ENCODE measurements around the gene MISP3.

MISP3 gene

DNA sequence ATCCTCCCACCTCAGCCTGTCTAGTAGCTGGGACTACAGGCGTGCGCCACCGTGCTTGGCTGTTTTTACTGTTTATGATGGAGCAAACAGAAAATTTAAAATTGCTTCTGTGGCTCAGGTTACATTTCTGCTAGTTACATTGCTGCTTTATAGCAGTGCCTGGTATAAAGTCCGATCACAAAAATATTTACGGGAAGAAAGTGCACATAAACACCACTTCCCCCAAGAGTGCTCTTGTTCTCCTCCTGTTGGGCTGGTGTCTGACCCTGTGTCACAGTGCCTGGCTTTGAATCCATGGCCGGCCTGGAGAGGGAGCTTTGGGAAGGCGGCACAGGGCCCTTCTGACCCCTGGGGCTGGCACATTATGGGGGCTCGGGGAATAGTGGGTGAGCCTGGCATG lies 33.1 kb downstream of the MISP3 start:
- DNase-seq, result no peak

DNA sequence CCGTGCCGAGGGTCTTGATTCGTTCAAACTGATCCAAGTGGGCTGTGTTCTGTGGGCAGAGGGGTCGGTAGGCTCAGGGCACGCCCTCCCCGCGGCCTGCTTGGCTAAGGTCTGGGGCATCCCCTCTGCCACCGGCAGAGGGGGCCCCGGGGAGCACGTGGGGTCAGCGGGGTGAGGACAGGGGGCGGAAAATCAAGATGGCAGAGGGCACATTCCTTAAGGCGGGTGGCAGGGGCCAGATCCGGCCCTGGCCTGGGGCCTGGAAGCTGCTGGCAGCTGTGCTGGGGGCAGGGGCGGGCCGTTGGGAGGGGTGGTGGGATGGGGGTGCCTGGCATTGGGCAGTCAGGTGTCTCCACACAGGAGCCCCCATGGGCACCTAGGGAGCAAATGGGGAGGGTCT lies 34.3 kb downstream of the MISP3 start:
- no peak for DNase-seq

DNA sequence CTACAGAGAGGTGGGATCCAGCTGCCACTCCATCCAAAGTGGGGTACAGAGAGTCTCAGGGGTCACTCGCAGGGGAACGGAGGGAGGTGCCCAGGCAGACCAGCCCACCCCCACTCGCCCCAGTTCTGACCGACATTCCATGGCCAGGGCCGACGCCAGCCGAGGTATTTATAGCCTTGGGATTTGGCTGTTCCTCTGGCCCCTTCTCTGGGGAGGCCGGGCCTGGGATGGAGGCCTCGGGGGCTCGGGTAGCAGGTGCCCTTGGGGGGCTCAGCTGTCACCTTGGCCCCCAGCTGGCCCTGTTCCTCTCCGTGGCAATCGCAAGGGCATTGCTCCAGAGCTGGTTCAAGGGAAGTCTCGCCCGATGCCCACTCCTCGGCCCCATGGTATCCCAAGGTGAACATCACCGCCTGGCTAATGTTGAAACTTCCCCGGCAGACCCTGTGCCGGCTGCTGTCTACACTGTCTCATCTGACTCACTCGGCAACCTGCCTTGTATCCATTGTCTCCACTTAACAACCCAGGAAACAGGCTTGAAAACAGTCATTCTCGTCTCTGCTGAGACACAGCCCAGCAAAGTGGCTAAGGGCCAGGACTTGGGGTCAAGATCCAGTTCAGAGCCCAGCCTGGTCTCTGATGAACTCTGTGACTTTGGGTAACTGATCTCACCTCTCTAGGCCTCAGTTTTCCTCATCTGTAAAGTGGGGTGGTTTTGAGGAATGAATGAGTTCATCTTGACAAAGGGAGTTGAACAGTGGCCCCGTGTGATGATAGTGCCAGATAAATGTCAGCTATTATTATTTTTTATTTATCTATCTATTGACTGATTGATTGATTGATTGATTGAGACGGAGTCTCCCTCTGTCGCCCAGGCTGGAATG lies 35.2 kb downstream of the MISP3 start:
- no peak for DNase-seq

DNA sequence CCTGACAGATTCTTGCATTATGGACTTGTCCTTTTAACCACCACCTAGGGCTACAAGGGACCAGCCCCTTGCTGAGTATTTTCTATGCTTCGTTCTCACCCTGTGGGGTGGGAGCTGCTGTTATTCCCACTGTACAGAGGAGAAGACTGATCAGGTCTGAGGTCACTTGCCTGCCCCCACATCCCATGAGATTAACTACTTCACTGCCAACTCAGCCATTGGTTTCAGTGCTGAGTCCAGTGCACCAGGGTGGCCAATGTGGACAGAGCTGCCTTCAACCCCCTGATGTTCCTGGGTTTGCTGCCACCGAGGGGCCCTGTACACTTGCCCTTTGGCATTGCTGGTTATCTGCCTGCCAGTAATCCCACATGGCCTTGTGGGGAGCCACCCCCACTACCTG lies 38.1 kb downstream of the MISP3 start:
- no peak for DNase-seq

DNA sequence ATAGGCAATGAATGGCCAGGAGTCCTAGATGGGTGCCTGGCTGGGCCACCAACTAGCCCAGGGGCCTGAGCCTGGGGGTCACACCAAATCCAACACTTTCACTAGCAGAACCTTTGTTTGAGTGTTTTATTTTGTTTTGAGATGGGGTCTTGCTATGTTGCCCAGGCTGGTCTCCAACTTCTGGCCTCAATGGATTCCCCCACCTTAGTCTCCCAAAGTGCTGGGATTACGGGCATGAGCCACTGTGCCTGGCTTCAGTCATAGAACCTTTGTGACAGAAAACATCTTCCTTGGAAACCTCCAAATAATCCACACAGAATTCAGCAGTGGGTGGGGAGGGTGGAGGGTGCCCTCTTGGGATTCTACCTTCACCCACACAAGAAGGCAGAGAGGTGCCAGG lies 38.9 kb downstream of the MISP3 start:
- DNase-seq, result no peak

DNA sequence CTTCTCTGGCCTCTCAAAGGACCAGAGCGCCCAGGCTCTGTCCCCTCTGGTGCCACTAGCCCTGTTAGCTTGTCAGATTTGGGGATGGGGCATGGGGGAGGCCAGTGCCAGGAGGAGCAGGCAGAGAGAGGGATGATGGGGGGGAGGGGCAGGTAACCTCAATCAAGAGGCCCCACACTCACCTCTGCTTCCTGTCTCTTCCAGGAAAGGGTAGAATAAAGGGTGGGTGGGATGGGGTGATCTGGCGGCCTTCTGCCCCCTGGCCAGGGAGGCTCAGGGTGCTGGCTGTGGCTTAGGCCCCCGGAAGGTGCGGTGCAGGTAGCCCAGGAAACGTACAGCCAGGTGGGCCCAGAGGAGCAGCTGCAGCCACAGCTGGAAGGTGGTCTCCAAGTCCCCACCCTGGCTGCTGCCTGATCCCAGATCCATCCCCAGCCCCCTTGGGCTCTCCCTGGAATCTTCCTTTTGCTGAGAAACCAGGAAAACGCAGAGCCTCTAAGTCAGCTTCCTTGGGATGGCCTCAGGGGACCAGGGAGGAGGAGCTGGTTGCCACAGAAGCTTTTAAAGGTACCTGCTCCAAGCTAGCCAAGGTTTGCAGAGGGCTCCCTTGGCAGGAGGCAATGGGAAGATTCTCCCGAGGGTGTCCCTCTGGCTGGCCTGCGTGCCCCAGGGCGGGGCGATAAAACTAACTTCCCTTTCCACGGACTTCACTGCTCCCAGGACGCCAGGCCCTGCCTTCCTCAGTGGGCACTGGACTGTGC lies 39.6 kb downstream of the MISP3 start:
- no peak for DNase-seq

DNA sequence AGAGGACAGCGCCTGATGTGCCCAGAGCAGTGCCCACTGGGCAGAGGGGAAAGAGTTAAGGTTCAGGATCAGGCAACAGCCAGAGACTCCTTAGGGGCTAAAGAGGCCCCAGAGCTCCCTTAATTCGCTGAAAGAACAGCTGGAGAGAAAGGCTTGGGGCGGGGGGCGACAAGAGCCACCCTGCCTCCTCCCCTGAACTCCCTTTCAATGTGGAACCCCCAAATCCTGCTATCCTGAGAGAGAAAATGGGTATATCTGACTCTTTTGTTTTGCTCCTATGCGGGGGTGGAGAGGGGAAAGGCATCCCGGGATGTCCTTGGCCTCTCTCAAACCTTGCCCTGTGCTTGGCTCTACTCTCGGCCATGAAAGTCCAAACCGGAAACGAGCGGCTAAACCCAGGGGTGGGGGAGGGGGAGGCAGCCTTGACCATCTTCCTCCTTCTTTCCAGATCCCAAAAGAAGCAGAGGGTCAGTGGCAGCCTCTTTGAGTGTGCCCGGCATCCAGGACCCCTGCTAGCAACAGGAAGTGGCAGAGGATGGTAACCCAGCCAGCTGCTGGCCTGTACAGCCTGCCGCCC lies 40.3 kb downstream of the MISP3 start:
- no peak for DNase-seq

DNA sequence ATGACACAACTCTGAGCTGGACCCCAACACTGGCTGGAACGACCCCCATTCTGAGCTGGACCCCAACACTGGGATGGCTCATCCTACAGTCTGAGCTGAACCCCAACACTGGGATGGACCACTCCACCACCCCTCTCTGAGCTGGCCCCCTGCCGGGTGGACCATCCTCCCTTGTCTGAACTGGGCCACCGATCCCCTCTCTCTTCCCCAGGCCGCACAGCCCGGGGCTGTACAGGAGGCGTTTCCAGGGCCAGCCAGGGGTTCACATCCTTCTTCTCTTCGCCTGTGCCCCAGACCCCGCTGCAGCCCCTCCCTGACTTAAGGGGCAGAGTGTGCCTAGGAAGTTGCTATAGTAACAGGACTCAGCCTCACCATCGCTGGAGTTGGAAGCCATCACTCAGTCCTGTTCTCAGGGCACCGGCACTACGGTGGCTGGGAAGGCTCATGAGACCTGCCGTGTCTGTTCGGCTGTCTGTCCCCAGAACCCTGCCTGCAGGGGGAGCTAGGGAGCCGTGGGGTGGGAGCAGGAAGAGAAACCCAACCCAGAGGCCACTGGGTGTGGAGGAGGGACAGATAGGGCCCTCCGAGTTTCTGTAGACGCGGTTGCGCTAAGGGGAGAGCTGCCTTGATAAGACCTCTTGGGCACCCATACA lies 41.3 kb downstream of the MISP3 start:
- peak; percentile 49 for DNase-seq

DNA sequence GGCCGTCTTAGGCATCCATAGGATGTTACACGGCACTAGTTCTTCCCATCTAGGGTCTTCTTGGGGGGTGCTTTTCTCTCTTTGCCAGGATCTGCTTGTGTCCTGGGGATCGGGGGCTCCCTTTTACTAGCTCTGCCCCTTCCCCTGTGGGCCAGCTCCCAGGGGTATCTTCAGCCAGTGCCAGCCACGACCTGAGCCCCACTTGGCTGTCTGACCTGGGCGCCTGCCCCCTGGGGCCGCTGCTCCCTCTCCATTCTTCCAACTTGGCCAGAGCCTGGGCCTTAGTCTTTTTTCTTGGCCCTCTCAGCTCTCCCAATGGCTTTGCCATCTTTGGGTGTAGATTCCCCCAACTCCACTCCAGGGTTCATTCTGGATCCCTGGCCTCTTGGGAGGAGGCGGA lies 41.9 kb downstream of the MISP3 start:
- DNase-seq, result no peak

DNA sequence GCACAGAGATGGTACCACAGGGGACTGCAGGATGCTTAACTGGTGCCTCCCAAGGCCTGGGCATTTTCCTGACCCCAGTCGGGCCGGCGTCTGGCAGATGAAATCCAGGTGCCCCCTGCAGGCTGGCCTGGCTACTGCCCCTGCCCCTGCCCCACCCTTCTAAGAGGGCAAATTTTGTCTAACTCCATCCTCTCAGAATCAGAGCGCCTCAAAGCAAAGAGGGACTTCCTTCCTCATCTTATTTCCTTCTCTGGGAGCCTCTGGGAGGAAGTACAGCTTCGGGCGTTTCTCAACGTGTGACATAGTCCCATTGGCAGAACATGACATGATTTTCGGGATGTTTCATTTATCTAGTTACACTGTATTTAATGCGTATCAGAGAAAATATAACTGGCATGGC lies 42.3 kb downstream of the MISP3 start:
- DNase-seq, result peak; percentile 41

DNA sequence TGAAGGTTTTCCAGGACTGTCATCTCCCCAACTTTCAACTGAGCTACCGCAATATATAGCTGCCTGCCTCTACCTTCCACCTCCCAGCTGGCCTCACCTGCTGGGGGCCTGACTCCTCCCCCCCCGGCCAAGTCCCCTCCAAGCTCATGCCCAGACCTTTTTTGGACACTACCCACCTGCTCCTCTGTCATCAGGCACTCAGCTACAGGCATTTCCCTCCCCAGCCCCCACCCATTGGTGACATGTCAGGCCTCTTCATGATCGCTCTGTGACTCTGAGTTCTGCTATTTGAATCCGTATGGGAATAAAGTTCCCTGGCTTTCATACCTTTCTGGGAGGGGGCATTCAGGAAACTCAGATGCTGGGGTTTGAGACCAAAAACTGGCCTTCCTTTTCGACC lies 43.2 kb downstream of the MISP3 start:
- no peak for DNase-seq

DNA sequence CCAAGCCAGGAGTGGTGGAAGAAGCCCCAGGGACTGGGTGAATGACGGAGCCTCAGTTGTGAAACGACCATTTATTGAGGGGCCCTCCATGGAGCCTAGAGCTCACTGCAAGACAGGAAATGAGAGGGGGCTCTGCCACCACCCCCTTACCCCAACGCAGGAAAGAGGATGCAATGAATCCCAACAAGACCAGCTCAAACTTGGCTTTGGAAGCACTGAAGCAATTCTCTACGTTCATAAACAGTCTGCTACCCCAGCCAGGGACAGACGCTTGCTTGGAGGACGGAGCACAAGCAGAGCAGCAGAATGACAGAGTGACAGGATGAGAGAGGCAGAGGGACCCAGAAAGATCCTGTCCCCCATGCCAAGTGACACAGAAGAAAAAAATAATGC lies 43.9 kb downstream of the MISP3 start:
- no peak for DNase-seq

DNA sequence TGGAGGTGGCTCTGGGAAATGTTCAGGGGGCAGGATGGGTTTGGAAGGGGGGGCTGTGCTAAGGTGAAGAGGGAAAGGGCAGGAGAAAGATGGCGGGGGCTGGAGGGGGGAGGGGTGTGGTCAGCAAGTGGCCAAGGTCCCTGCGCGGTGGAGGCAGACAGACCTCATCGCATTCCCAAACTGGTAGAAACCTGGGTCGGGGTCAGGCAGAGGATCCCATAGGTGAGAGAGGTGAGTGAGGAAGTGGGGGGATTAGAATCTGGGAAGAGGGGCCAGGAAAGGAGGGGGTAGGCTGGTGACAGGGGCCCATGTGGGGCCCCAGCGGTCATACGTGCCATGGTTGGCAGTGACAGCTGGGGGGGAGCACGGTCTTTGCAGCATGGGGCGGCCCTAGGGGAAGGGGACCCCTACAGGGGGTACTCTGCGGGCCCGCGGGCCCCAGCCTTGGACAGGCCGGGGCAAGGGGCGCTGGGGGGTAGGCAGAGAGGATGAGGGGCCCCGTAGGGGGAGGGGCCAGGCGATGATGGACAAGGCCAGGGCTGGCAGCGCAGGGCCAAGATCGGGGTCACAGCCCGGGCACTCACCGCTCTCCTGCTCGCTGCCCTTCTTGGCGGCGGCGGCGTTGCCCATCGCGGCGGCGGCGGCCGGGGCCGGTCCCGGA lies 44.5 kb downstream of the MISP3 start:
- no peak for DNase-seq

DNA sequence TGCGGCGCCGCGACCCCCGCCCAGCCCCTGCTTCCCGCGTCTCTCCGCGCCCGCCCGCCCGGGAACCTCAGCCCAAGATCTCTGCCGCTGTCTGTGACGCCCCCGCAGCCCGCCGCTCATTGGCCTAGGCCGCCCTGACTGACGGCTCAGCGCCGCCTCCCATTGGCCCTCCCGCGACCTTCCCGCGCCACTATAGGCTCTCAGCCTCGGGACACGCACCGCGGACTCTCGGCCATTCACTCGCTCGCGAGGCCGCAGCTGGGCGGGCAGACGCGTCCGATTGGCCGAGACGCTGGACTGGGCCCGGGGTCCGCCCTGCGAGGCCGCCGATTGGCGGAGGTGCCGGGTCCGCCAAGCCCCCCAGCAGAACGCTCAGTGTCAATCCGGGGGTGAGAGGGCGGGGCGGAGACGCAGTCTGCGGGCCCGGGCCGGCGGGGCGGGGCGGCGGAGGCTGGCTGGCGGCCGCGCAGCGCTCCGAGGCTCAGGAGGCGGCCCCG lies 45.1 kb downstream of the MISP3 start, which contains the start of gene PRKACA:
Gene PRKACA, minus strand, starts transcription at position 95 of the 497 bp plus-strand sequence. CDS start 215 bp downstream, outside the sequence.
- DNase-seq, result peak; percentile 98

DNA sequence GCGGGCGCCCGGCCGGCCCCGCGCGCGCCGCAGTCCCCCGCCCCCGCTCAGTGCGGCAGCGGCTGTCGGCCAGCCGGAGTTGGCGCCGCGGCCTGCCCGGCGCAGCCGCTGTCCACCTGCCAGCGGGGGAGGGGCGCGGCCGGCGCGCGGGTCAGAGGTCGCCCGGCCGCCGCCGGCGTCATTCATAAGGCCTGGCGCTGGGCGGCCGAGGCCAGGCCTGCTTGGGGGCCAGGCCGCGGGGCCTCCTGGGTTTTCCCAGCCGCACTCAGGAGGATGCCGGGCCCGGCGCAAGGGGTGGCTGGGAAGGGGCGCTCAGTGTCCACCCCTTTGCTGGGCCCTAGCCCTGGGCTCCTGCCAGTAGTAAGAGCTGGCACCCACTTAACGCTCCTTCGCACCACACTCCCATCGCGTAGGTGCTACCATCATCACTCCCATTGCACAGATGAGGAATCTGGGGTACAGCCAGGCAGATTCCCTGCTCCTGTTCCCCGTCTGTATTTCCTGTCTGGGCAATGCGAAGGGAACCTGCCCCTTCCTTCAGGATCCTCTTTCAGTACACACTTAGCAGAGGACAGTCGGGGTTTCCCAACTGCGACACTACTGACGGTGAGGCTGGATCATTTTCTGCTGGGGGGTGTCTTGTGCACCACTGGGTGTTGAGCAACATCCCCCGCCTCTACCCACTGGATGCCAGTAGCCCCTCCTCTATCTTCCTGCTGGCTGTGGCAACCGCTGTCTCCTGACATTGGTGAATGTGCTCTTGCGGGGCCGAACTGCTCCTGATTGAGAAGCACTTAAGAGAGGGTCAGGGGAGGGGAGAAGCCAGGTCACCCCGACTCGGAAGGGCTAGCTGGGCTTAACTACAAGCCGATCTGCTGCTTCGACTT lies 45.8 kb downstream of the MISP3 start:
- peak; percentile 36 for DNase-seq

DNA sequence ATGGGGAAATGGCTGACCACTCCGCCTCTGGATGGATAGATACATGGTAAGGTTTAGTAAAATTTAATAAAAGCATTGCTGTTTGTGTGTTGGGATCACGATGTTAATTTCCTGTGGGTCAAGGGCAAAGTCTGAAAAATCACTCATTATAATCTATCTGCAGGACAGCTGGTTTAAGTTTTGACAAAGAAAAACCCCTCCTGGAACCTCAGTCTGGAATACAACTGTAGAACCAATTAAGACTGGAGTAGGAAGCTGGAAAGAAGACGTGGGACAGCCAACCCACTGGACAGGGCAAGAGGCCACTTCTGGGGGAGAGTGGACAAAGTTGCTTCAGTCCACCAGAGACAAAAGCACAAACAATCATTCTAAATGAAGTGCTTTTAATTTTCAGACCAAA lies 46.6 kb downstream of the MISP3 start:
- DNase-seq, result no peak

DNA sequence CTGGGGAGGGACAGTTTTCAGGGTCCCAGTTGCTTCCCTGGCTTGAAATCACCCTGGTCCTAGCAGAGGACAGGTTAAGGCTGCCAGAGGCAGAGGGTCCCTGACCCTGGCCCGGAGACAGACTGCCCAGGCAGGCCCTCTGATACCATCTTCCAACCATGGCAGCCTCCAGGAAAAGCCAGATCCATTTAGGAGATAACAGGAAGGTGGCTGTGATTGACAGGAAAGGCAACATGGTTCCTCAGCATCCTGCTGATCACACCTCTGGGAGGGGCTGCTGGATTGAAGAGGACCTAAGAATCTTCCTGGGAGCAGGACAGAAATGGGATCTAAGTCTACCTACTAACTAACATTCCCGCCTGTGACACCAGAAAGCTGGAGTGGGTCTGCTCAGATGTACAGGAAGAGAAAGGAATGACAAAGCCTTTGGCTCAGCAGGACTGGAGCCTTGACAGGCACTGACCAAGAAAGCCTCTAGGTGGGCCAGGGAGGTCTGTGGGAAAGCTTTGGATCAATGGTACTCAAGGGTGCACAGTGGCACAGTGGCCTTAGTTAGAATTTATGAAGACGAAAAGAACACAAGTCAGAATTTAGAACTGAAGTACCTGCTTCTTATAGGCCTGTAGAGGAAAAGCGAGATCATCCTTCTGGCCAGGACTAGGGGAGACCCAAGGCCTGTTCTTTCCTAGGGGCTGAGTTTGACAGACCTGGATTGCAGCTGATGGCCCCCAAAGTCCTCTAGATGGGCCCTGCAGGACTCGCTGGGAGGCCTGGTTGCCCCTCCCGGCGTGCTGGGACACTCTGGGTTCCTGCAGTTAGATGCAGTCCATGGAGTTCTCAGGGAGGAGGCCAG lies 47.3 kb downstream of the MISP3 start:
- no peak for DNase-seq

DNA sequence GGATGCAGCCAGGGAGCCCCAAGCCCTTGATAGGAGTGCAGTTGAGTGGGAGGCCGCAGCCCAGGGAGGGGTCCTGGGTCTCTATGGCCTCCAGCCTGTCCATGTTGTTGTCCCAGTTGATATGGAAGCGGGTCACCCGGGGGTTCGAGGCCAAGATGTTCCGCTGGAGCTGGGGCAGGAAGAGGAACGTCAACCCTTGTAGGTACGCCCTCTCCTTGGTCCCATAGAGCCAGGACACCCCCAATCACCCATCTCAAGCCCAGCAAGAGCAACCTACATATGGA lies 47.9 kb downstream of the MISP3 start:
- DNase-seq, result no peak

DNA sequence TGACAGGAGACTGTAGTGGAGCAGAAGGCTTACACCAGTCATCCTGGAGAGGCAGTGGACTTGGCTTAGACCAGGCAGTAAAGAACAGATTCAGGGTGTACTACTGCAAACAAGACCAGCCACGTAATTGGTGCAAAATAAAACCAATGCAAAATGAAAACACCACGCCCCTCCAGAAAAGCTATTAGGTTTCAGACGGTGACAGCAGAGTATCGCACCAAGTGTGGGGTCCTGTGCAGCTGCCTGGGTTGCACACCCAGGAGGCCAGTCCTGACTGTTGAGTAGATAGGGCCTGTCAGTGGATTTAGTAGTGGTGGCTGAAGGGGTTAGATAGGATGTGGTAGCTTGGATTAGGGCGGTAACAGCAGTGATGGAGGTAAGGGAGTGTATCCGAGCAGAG lies 50.3 kb downstream of the MISP3 start:
- no peak for DNase-seq

Measured in effector CD4-positive, alpha-beta T cell (primary cell).